Measurements from ENCODE around the gene MRS2. TPM values are rescaled to one million over a fixed set of nuclear protein-coding genes. Genes with fewer than 3 reads are reported as not detected.

Gene MRS2
- total RNA-seq, 1 experiment from 2014 or later = 26.0 TPM

DNA sequence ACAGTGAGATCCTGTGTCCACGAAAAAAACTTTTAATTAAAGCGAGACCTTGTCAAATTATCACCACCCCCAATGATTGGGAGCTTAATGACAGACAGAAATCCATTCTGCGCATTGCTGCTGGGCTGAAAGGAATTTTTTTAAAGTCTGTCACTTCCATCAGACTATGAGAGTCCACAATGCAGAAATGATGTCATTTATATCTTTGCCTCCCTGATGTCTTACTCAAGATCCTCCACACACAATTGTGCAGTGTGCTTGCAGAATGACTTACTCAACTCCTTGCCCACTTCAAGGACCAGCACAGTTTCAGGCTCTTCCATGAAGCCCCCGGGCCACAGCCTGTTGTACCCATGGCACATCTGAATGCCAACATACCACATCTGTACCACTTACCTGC lies 45.7 kb downstream of the MRS2 start:
- no TSS peak for BruUV-seq (replicated peaks)
- H3K9me3 ChIP-seq (ENCODE audit: control insufficient read depth, insufficient read depth, low read depth, low read length) = no peaks in the 10 kb centered on the region
- POLR2A ChIA-PET = no interaction called here
- CTCF ChIA-PET = no interaction called here
- no peak overlapping the region for H3K27ac ChIP-seq (ENCODE audit: low read length)
- no peaks in the 10 kb centered on the region for H3K36me3 ChIP-seq (ENCODE audit: control insufficient read depth, insufficient read depth, low read length)
- DNase-seq (ENCODE audit: low read depth, low spot score) = no peak
- no peak for ATAC-seq
- no peaks in the 10 kb centered on the region for H3K27me3 ChIP-seq (ENCODE audit: control insufficient read depth, insufficient read depth, low read length)
- no peak overlapping the region for H3K4me3 ChIP-seq (ENCODE audit: low read depth in 2 of 2, low read length in 2 of 2)
- H3K4me1 ChIP-seq (ENCODE audit: control insufficient read depth, insufficient read depth, low read length) = no peaks in the 10 kb centered on the region
- no peak for TF ChIP-seq REST (IDR thresholded peaks at IDR 0.05; ENCODE audit: insufficient read depth in 1 of 2, low read depth in 2 of 2, low read length in 1 of 2)
- TF ChIP-seq TCF7L2 (IDR thresholded peaks at IDR 0.05; ENCODE audit: low read depth, low read length) = no peak
- intact Hi-C loops (cut with micrococcal nuclease; ENCODE audit: unreplicated experiment) (no loop called here), in situ Hi-C loops (cut with HindIII; ENCODE audit: low pct_unique_long_range_greater_than_20kb, low sequenced_read_pairs) (no loop called here)

DNA sequence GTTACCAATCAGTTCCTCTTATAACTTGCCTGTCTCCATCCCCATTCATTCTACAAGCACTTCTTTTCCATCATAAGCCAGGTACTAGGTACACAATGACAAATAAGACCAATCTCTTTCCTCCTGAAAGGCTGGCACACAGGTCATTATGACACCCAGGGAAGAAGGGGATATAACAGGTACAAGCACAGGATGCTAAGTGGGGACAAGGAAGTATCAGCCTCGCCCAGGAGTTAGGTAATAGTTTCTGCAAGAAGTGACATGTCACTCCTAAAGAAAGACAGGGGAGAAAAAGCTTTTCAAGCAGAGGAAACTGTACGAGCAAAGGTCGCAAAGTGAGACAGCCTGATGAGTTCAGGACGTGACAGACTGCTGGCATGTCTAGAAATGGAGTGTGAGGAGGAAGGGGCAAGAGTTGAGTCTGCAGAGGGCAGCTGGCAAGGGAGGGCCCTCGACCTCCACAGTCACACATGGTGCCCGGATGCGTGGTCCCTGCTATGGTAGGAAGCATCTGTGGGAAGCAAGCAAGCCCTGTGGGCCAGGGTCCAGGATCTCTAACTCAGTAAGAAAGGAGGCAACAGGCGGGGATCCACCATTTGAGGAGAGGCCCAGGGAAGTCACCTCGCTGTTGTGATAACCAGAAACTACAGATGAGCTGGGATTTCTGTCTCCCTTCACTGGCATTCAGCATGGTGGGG lies 46.2 kb downstream of the MRS2 start:
- DNase-seq (ENCODE audit: low read depth, low spot score) (no peak), ATAC-seq (no peak)
- ChIA-PET CTCF (no interaction called here), POLR2A (no interaction called here)
- no TSS peak for BruUV-seq (replicated peaks)
- Histone ChIP-seq H3K4me1 (ENCODE audit: control insufficient read depth, insufficient read depth, low read length) (no peaks in the 10 kb centered on the region), H3K27ac (ENCODE audit: low read length) (no peak overlapping the region), H3K36me3 (ENCODE audit: control insufficient read depth, insufficient read depth, low read length) (no peaks in the 10 kb centered on the region), H3K4me3 (ENCODE audit: low read depth in 2 of 2, low read length in 2 of 2) (no peak overlapping the region), H3K27me3 (ENCODE audit: control insufficient read depth, insufficient read depth, low read length) (no peaks in the 10 kb centered on the region), H3K9me3 (ENCODE audit: control insufficient read depth, insufficient read depth, low read depth, low read length) (no peaks in the 10 kb centered on the region)
- intact Hi-C loops (cut with micrococcal nuclease; ENCODE audit: unreplicated experiment) = no loop called here
- in situ Hi-C loops (cut with HindIII; ENCODE audit: low pct_unique_long_range_greater_than_20kb, low sequenced_read_pairs) = no loop called here
- TF ChIP-seq TCF7L2 (IDR thresholded peaks at IDR 0.05; ENCODE audit: low read depth, low read length) (no peak), CTCF (IDR thresholded peaks at IDR 0.05) (no peak), POLR2AphosphoS5 (IDR thresholded peaks at IDR 0.05; ENCODE audit: low read depth, low read length) (no peak), SIN3A (IDR thresholded peaks at IDR 0.05; ENCODE audit: borderline replicate concordance, insufficient read depth, low read depth, low read length) (no peak), REST (IDR thresholded peaks at IDR 0.05; ENCODE audit: insufficient read depth in 1 of 2, low read depth in 2 of 2, low read length in 1 of 2) (no peak)
